Keratinocyte (primary cell): ENCODE results near the gene TMEM143. TPM values are rescaled to one million over a fixed set of nuclear protein-coding genes. Genes with fewer than 3 reads are reported as not detected.

Source experiments
- DNase-seq: peaks from one replicate; pipeline ENCODE4 v3.0.0-alpha.2; 2011; ENCODE audit warnings: low read depth, missing footprints, low spot score
- FAIRE-seq: peaks from 2 replicates; lab custom pipeline; 2011; peaks lifted over from hg19 to GRCh38; lab: Jason Lieb, UNC
- H2AFZ ChIP-seq: 2 replicates; pipeline ENCODE4 v1.6.0; 2012; ENCODE audit warnings: low read length, control low read depth, inconsistent platforms; ENCODE audit not compliant: control insufficient read depth
- H3K27ac ChIP-seq: 2 replicates; pipeline ENCODE4 v1.5.1; 2011; ENCODE audit warnings: low read length; ENCODE audit not compliant: control insufficient read depth, insufficient read depth
- H3K27me3 ChIP-seq: 3 replicates; pipeline ENCODE4 v1.6.0; 2011; ENCODE audit warnings: low read length; ENCODE audit not compliant: control insufficient read depth, insufficient read depth; ENCODE audit errors: extremely low read depth
- H3K36me3 ChIP-seq, 2 experiments: 2 replicates in 1 of 2; 3 replicates in 1 of 2; pipeline ENCODE4 v1.5.1; 2011; ENCODE audit warnings: low read length in 2 of 2, mild to moderate bottlenecking in 1 of 2; ENCODE audit not compliant: control insufficient read depth in 2 of 2, insufficient read depth in 2 of 2; ENCODE audit errors: extremely low read depth in 1 of 2
- H3K4me1 ChIP-seq: 3 replicates; pipeline ENCODE4 v1.5.1; 2011; ENCODE audit warnings: low read length; ENCODE audit not compliant: control insufficient read depth, insufficient read depth; ENCODE audit errors: extremely low read depth
- H3K4me2 ChIP-seq: 3 replicates; pipeline ENCODE4 v1.6.0; 2011; ENCODE audit warnings: low read depth, low read length; ENCODE audit not compliant: control insufficient read depth, insufficient read depth; ENCODE audit errors: extremely low read depth
- H3K4me3 ChIP-seq, 3 experiments: fragments of 200-600 bp in 1 of 3; sonication (generic) in 1 of 3; 2 replicates in 2 of 3; 3 replicates in 1 of 3; pipeline ENCODE4 v1.5.1; 2011 to 2016; ENCODE audit warnings: low read length in 3 of 3, mild to moderate bottlenecking in 3 of 3, control low read depth in 2 of 3, inconsistent platforms in 1 of 3, low read depth in 1 of 3, mixed read lengths in 1 of 3, mixed run types in 1 of 3, moderate library complexity in 1 of 3; ENCODE audit not compliant: control insufficient read depth in 2 of 3, insufficient read depth in 2 of 3; ENCODE audit errors: extremely low read depth in 1 of 3
- H3K79me2 ChIP-seq: 2 replicates; pipeline ENCODE4 v1.6.0; 2012; ENCODE audit warnings: low read length; ENCODE audit not compliant: control insufficient read depth, insufficient read depth
- H3K9ac ChIP-seq: 3 replicates; pipeline ENCODE4 v1.6.0; 2011; ENCODE audit warnings: low read length; ENCODE audit not compliant: control insufficient read depth, insufficient read depth; ENCODE audit errors: extremely low read depth
- H3K9me1 ChIP-seq: 3 replicates; pipeline ENCODE4 v1.6.0; 2011; ENCODE audit warnings: low read length; ENCODE audit not compliant: control insufficient read depth, insufficient read depth; ENCODE audit errors: extremely low read depth
- H3K9me3 ChIP-seq: 2 replicates; pipeline ENCODE4 v1.5.1; 2012; ENCODE audit warnings: low read depth, low read length; ENCODE audit not compliant: control insufficient read depth
- H4K20me1 ChIP-seq: 3 replicates; pipeline ENCODE4 v1.6.0; 2011; ENCODE audit warnings: low read length; ENCODE audit not compliant: control insufficient read depth, insufficient read depth; ENCODE audit errors: extremely low read depth
- CTCF ChIP-seq, 3 experiments: IDR thresholded peaks in 1 of 3; conservative IDR thresholded peaks in 1 of 3; optimal IDR thresholded peaks in 1 of 3; 2 replicates in 2 of 3; 3 replicates in 1 of 3; pipeline versions ENCODE3 to v1.5.1; 2011; ENCODE audit warnings: low read length in 3 of 3, mild to moderate bottlenecking in 3 of 3, moderate library complexity in 2 of 3, control low read depth in 1 of 3, inconsistent platforms in 1 of 3; ENCODE audit not compliant: insufficient read depth in 2 of 3; ENCODE audit errors: extremely low read depth in 1 of 3
- EZH2 ChIP-seq: IDR thresholded peaks from one replicate; pipeline ENCODE4 v1.6.1; 2012; ENCODE audit warnings: inconsistent platforms, mild to moderate bottlenecking, low read length, moderate library complexity
- dilution Hi-C: fragments of 300-500 bp; cut with MboI; formaldehyde crosslinking; loops from one replicate; pipeline ENCODE4 v1.7.0; 2020; ENCODE audit warnings: low sequenced_read_pairs; ENCODE audit not compliant: extremely low pct_ligation_motif_present
- polyA plus RNA-seq, 5 experiments: library from polyadenylated mRNA; depleted of rRNA in 3 of 5; stranded (reverse) in 3 of 5; stranded (forward) in 1 of 5; unstranded in 1 of 5; fragments of >200 nt; gene quantifications; 1 replicate in 1 of 5; 2 replicates in 3 of 5; 3 replicates in 1 of 5; pipeline versions ENCODE4 v1.2.1 to v1.2.3, GENCODE V29; 2011 to 2012; ENCODE audit warnings: missing spikeins in 2 of 5, low read depth in 1 of 5, low replicate concordance in 1 of 5

Gene TMEM143
- polyA plus RNA-seq, 1 donor (not counting 4 experiments of a cell fraction or from before 2014, with no cell fraction given) = 2.9 TPM

DNA sequence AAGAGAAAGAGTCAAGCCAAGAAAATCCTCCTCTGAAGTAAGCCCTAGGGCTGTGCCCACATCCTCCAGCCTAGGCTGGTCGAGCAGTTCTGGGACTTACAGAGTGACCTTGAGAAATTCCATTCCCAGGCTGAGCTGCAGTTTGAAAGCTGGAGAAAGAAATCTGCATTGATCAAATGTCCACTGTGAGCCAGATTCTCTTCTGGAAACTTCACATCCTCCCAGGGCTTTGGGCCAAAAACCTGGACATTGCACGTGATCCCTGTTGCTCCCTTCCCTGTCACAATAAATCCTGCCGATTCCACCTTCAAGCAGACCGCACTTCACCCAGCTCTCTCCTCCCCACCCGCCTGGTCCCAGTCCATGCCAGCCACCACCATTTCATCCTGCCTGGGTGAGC, 15.7 kb downstream of the TMEM143 start:
- no peak for DNase-seq

GRCh38 chr19:48346191-48346590, 17.5 kb downstream of the TMEM143 start:
- no peaks in the 10 kb centered on the region for H3K79me2 ChIP-seq
- no peaks in the 10 kb centered on the region for H3K27me3 ChIP-seq
- no peaks in the 10 kb centered on the region for H3K36me3 ChIP-seq
- DNase-seq (no peak), FAIRE-seq (no peak)
- H3K27ac ChIP-seq = no peak overlapping the region
- H3K9ac ChIP-seq = no peak overlapping the region
- H3K4me2 ChIP-seq = no peak overlapping the region
- no peak overlapping the region for H2AFZ ChIP-seq
- dilution Hi-C loops = no loop called here
- no peak overlapping the region for H3K4me3 ChIP-seq
- peaks cover 11% of the 10 kb centered on the region for H3K4me1 ChIP-seq
- TF ChIP-seq CTCF (optimal IDR thresholded peaks at IDR 0.05 in 1 of 3, IDR thresholded peaks at IDR 0.05 in 1 of 3, conservative IDR thresholded peaks at IDR 0.05 in 1 of 3; ENCODE audit: extremely low read depth in 1 of 3, insufficient read depth in 2 of 3, low read length in 3 of 3) (no peak), EZH2 (no peak)
- H4K20me1 ChIP-seq = no peaks in the 10 kb centered on the region
- no peaks in the 10 kb centered on the region for H3K9me3 ChIP-seq
- H3K9me1 ChIP-seq = no peaks in the 10 kb centered on the region

More for the DNA sequence above, 15.7 kb downstream of the TMEM143 start:
- FAIRE-seq = no peak
- Histone ChIP-seq H2AFZ (no peak overlapping the region), H3K27me3 (no peaks in the 10 kb centered on the region), H4K20me1 (no peaks in the 10 kb centered on the region), H3K79me2 (no peaks in the 10 kb centered on the region), H3K36me3 (no peaks in the 10 kb centered on the region), H3K4me2 (no peak overlapping the region), H3K4me3 (no peak overlapping the region), H3K27ac (no peak overlapping the region), H3K4me1 (peaks cover 3% of the 10 kb centered on the region), H3K9me1 (no peaks in the 10 kb centered on the region), H3K9ac (no peak overlapping the region), H3K9me3 (no peaks in the 10 kb centered on the region)
- dilution Hi-C loops = no loop called here
- TF ChIP-seq CTCF (optimal IDR thresholded peaks at IDR 0.05 in 1 of 3, IDR thresholded peaks at IDR 0.05 in 1 of 3, conservative IDR thresholded peaks at IDR 0.05 in 1 of 3; ENCODE audit: extremely low read depth in 1 of 3, insufficient read depth in 2 of 3, low read length in 3 of 3) = no peak
- no peak for TF ChIP-seq EZH2
